NCI-H748 (cell line): ENCODE results near the gene GET4.
"Not testable (repeated sequence)": the region's sequence is repeated elsewhere in the genome, so short reads cannot be mapped to it uniquely, and the experiment has no call there.

Experiments
- DNase-seq: peaks from one replicate; lab custom pipeline; 2025; ENCODE audit not compliant: unreplicated experiment; lab: John Stamatoyannopoulos, UW

Gene GET4

DNA sequence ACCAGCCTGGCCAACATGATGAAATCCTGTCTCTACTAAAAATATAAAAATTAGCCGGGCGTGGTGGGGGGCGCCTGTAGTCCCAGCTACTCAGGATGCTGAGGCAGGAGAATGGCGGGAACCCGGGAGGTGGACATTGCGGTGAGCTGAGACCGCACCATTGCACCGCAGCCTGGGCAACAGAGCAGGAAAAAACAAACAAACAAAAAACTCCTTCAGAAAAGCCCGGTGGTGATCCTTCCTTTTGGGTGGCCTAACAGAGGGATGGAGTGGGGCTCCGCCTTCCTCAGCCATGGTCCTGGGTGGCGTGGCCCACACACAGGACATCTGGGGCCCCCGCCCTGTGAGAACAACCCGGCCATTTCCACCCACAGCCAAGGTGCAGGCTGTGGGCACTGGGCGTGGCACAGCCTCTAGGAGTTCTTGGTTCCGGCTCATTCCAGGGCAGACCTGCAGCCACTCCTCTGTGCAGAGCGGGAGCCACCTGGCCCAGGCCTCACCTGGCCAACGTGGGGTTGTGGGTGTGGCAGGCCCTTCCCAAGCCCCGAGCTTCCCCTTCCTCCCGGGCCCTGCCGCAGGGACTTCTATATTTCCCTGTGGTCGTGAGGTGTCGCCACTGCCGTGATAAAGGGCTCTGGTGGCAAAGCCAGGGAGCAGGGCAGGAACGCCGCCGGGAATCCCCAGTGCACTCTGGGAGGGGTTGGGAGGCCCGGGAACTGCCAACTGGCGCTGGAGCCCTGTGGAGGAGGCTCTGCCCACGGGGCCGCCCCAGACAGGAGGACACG lies 37.6 kb downstream of the GET4 start:
- DNase-seq, result no peak

DNA sequence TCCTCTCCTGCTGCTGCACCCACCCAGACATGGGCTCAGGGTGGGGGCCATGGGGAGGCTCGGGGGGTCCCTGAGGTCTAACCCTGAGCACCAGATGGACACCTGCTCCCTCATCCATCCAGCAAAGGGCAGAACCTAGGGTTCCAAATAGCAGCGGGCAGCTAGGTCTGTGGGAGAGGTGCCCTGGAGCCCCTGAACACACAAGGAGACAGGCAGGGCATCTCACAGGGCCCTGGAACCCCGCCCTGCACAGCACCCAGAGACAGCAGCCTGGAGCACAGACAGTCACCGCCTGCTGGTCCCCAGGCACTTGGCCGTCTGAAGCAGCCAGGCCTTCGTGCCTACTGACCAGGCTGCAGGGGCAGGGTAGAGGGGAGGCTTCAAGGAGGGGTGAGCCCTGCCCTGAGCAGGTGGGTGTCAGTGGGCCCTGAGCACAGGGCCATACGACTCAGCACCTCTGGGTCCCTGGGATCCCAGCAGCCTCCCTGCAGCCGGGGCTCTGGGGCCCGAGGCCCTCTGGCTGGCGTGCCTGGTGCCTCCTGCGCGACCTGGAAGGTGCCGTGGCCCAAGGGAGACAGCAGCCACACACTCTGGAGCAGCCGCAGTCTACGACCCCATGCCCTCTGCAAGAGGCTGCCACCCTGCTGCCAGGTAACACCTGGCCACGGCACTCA lies 38.3 kb downstream of the GET4 start:
- no peak for DNase-seq

GRCh38 chr7:915291-916218 lies 39.2 kb downstream of the GET4 start:
- no peak for DNase-seq

DNA sequence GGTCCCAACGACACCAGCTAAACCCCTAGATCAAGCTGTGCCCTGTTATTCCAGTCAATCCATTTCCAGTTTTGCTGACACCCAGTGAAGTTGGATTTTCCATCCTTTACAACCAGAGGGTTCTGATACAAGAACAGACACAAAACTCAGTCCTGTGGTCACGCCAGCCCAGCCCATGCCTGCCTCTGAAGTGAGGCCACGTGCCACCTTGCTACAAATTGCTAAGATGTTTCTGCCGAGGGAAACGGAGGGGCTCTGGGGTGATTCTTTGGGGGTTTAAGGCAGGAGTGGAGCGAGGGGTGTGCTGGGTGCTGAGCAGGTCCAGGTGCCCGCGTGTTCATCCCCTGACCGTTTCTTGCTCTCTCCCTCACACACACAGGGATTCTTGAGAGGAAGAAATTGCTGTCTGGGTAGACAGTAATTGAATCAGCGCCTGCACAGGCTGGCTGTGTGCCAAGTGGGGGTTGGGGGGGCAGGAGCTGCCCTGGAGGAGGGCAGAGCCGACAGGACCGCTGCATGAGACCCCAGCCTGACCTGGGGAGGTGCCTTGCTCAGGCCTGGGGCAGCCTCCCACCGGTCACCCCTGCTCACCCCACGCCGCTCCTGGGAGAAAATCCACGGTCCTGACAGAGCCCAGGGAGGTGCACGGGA lies 40.1 kb downstream of the GET4 start:
- DNase-seq, result peak; percentile 13

GRCh38 chr7:917255-918117 lies 41.1 kb downstream of the GET4 start:
- no peak for DNase-seq

DNA sequence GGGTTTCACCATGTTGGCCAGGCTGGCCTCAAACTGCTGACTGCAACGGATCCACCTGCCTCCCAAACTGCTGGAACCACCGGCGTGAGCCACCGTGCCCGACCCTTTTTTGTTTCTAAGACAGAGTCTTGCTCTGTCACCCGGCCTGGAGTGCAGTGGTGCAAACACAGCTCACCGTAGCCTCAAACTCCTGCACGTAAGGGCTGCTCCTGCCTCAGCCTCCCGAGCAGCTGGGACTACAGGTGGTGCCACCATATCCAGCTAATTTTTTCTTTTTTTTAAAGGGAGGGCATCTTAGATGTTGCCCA lies 41.7 kb downstream of the GET4 start:
- DNase-seq, result no peak

- DNase-seq, result no peak
Observed at GRCh38 chr7:918441-919113, 42.2 kb downstream of the GET4 start.

GRCh38 chr7:919114-919442 lies 42.7 kb downstream of the GET4 start:
- no peak for DNase-seq

- no peak for DNase-seq
Observed at GRCh38 chr7:919924-920341, 43.6 kb downstream of the GET4 start.

- no peak for DNase-seq
Observed at GRCh38 chr7:920351-921070, 44.2 kb downstream of the GET4 start.

- DNase-seq, result no peak
Observed at GRCh38 chr7:921071-921461, 44.7 kb downstream of the GET4 start.

GRCh38 chr7:921581-922333 lies 45.4 kb downstream of the GET4 start:
- no peak for DNase-seq

- no peak for DNase-seq
Observed at GRCh38 chr7:922334-923107, 46.2 kb downstream of the GET4 start.

GRCh38 chr7:923108-924041 lies 47.0 kb downstream of the GET4 start:
- DNase-seq, result peak; percentile 23

GRCh38 chr7:924042-924441 lies 47.7 kb downstream of the GET4 start:
- DNase-seq, result not testable (repeated sequence)

GRCh38 chr7:924541-925231 lies 48.3 kb downstream of the GET4 start:
- no peak for DNase-seq
